Thyroid gland (tissue), 4 donors: ENCODE data around the gene ZNF407.

Experiments used
- CTCF ChIP-seq, 6 experiments: fragments of 200-600 bp in 3 of 6; fragments of 450-650 bp in 3 of 6; sonication (generic) in 3 of 6; IDR thresholded peaks; one replicate each; pipeline ENCODE4 v1.5.1; 2016 to 2019; ENCODE audit warnings: antibody characterized with exemption in 6 of 6, mild to moderate bottlenecking in 2 of 6, inconsistent platforms in 1 of 6, moderate library complexity in 1 of 6
- POLR2A ChIP-seq, 2 donors: fragments of 450-650 bp; IDR thresholded peaks; one replicate each; pipeline ENCODE4 v1.6.1; 2017; ENCODE audit warnings: antibody characterized with exemption in 2 of 2, mild to moderate bottlenecking in 2 of 2, moderate library complexity in 1 of 2

DNA sequence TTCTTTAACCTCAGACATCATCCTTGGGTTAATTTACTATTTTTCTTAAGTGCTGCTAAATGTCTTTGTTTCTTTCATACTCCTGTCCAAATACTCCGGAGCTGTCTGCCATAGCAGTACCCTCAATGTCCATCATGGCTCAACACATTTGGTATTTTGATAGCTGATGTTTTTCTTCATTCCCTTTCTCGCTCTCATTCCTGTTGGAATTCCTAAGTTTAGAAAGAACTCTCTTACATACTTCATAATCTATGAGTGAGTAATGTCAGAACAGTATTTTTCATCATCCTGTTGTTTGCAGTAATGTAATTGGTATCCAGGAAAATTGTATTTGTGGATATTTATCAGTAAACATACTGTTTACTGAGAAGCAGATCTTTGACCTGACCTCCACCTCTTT is 328.4 kb downstream of the ZNF407 start:
- TF ChIP-seq POLR2A (IDR thresholded peaks at IDR 0.05), result no peak
- no peak for TF ChIP-seq CTCF (IDR thresholded peaks at IDR 0.05)
